ENCODE data around the gene RSPRY1.

The RSPRY1 gene

GRCh38 chr16:57229079-57229478 lies 43.0 kb downstream of the RSPRY1 start:
- peaks cover 98 to 100% (median 100%) of the 10 kb centered on the region in 11 experiments for H3K36me3 ChIP-seq
- H3K4me3 ChIP-seq, result no peak overlapping the region
- no peak overlapping the region for H3K9ac ChIP-seq
- no peaks in the 10 kb centered on the region; a peak in 1 of 22 replicates for H4K20me1 ChIP-seq
- H3K27ac ChIP-seq, result no peak overlapping the region
- H3K27me3 ChIP-seq, result no peaks in the 10 kb centered on the region
- no peak for TF ChIP-seq Cebpa-rat (IDR thresholded peaks at IDR 0.05)
- no peaks in the 10 kb centered on the region for H3K9me3 ChIP-seq (replicated peaks in 1 of 11)
- no peak overlapping the region for H3K4me2 ChIP-seq
- no peaks in the 10 kb centered on the region for H3K4me1 ChIP-seq

- Histone ChIP-seq H3K9ac (no peak overlapping the region), H3K36me3 (peaks cover 89 to 100% (median 100%) of the 10 kb centered on the region in 11 experiments), H3K27ac (no peak overlapping the region), H3K4me1 (peaks cover 0 to 16% (median 6%) of the 10 kb centered on the region in 10 experiments; a peak in 10 of 20 replicates), H3K27me3 (no peaks in the 10 kb centered on the region), H3K4me2 (no peak overlapping the region), H3K9me3 (replicated peaks in 1 of 11) (no peaks in the 10 kb centered on the region), H4K20me1 (peaks cover 0 to 8% (median 0%) of the 10 kb centered on the region in 11 experiments; a peak in 1 of 22 replicates), H3K4me3 (no peak overlapping the region)
- no peak for TF ChIP-seq Cebpa-rat (IDR thresholded peaks at IDR 0.05)
Measured at GRCh38 chr16:57231821-57232350, 45.8 kb downstream of the RSPRY1 start.

DNA sequence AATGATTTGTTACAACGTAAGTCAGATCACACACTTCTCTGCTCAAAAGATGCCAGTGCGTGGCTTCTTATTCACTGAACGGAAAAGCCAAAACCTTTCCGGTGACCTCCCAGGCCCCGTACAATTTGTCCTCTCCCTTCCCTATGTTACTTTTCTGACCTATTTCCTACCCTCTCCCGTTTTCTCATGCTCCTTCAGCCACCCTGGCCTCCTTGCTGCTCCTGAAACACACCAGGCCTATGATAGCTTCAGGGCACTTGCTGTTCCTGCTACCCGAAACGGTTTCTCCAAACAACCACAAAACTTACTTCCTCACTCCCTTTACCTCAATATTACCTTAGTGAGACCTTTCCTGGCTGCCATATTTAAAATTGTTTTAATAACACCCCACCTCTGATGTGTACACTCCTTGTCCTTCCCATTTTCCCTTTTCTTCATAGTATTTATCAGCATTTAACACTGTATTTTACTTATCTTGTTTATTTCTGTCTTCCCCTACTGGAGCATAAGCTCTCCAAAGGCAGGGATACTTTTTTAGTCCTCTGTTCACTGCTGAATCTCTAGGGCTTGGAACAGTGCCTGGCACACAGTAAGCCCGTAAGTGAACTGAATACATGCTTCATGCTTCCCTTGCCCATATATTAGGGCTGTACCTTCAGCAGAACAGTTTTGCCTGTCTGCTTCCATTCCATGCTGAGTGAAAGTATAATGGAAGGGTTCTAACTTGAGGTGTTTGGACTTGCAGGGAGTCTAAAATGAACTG lies 48.0 kb downstream of the RSPRY1 start:
- peaks cover 0 to 8% (median 0%) of the 10 kb centered on the region in 11 experiments; a peak in 1 of 22 replicates for H4K20me1 ChIP-seq
- no peak overlapping the region for H3K9ac ChIP-seq
- no peak overlapping the region for H3K27ac ChIP-seq
- no peaks in the 10 kb centered on the region for H3K27me3 ChIP-seq
- no peak overlapping the region for H3K4me2 ChIP-seq
- no peak for TF ChIP-seq Cebpa-rat (IDR thresholded peaks at IDR 0.05)
- H3K9me3 ChIP-seq (replicated peaks in 1 of 11), result no peaks in the 10 kb centered on the region
- H3K36me3 ChIP-seq, result peaks cover 85 to 100% (median 100%) of the 10 kb centered on the region in 11 experiments
- no peak overlapping the region for H3K4me3 ChIP-seq
- H3K4me1 ChIP-seq, result peaks cover 0 to 16% (median 6%) of the 10 kb centered on the region in 10 experiments; a peak in 10 of 20 replicates

DNA sequence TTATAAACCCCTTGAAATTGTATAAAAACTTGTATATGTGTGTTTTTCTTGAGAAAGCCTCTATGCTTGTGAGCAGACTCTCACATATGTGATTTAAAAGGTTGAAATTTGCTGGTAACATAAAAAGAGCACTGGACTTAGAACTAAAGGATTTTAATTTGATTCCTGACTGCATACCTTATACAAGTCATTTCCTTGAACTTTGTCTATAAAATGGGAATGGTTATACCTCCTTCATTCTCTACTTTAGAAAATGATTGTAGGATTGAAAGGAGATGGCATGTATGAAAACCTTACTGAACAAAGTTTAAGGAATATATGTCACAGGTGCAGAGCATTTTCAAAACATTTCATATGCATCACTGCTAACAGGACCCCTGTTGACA lies 48.6 kb downstream of the RSPRY1 start:
- peaks cover 85 to 100% (median 98%) of the 10 kb centered on the region in 11 experiments for H3K36me3 ChIP-seq
- no peak overlapping the region for H3K4me3 ChIP-seq
- no peak overlapping the region for H3K27ac ChIP-seq
- no peaks in the 10 kb centered on the region for H3K9me3 ChIP-seq (replicated peaks in 1 of 11)
- peaks cover 0 to 8% (median 0%) of the 10 kb centered on the region in 11 experiments; a peak in 1 of 22 replicates for H4K20me1 ChIP-seq
- H3K9ac ChIP-seq, result no peak overlapping the region
- H3K4me1 ChIP-seq, result peaks cover 0 to 16% (median 6%) of the 10 kb centered on the region in 10 experiments; a peak in 10 of 20 replicates
- no peaks in the 10 kb centered on the region for H3K27me3 ChIP-seq
- TF ChIP-seq Cebpa-rat (IDR thresholded peaks at IDR 0.05), result no peak
- H3K4me2 ChIP-seq, result peak overlapping the region in 1 of 11 experiments; percentile 9; a peak in 1 of 22 replicates

- Histone ChIP-seq H3K36me3 (peaks cover 81 to 100% (median 98%) of the 10 kb centered on the region in 11 experiments), H3K4me3 (no peak overlapping the region), H3K27ac (no peak overlapping the region), H3K27me3 (no peaks in the 10 kb centered on the region), H3K9ac (no peak overlapping the region), H4K20me1 (peaks cover 0 to 8% (median 0%) of the 10 kb centered on the region in 11 experiments; a peak in 1 of 22 replicates), H3K4me2 (peak overlapping the region in 2 of 11 experiments; percentile 8 to 11; a peak in 3 of 22 replicates), H3K4me1 (peaks cover 0 to 17% (median 7%) of the 10 kb centered on the region in 10 experiments; a peak in 11 of 20 replicates), H3K9me3 (replicated peaks in 1 of 11) (no peaks in the 10 kb centered on the region)
- no peak for TF ChIP-seq Cebpa-rat (IDR thresholded peaks at IDR 0.05)
Measured at GRCh38 chr16:57235128-57236021, 49.2 kb downstream of the RSPRY1 start.

DNA sequence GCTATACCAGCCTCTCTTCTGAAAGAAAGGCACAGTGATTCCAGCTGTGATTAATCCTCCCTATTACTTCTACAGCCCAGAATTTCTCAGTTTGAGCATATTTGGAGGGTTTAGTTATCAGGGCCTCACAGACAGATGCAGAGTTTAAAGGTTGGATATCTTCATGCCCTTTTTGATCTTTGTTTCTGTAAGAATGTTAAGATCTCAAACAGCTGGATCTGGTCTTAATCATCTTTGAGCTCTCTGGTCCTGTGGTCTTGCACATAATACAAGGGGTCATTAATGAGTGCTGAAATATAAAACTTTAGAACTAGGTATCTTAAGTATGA lies 49.9 kb downstream of the RSPRY1 start:
- H3K36me3 ChIP-seq, result peaks cover 75 to 97% (median 94%) of the 10 kb centered on the region in 11 experiments
- peak overlapping the region in 2 of 11 experiments; percentile 8 to 11; a peak in 2 of 22 replicates for H3K4me2 ChIP-seq
- H3K27ac ChIP-seq, result no peak overlapping the region
- peaks cover 0 to 23% (median 10%) of the 10 kb centered on the region in 10 experiments; a peak in 16 of 20 replicates for H3K4me1 ChIP-seq
- H3K9ac ChIP-seq, result no peak overlapping the region
- H3K4me3 ChIP-seq, result no peak overlapping the region
- no peaks in the 10 kb centered on the region for H3K9me3 ChIP-seq (replicated peaks in 1 of 11)
- H3K27me3 ChIP-seq, result no peaks in the 10 kb centered on the region
- no peak for TF ChIP-seq Cebpa-rat (IDR thresholded peaks at IDR 0.05)
- H4K20me1 ChIP-seq, result peaks cover 0 to 8% (median 0%) of the 10 kb centered on the region in 11 experiments; a peak in 1 of 22 replicates

- Histone ChIP-seq H3K36me3 (peaks cover 48 to 80% (median 68%) of the 10 kb centered on the region in 11 experiments), H3K4me3 (no peak overlapping the region), H3K27ac (no peak overlapping the region), H3K4me1 (peaks cover 0 to 32% (median 12%) of the 10 kb centered on the region in 10 experiments; a peak in 16 of 20 replicates), H3K9me3 (replicated peaks in 1 of 11) (no peaks in the 10 kb centered on the region), H3K9ac (no peak overlapping the region), H3K4me2 (no peak overlapping the region), H4K20me1 (peaks cover 0 to 8% (median 0%) of the 10 kb centered on the region in 11 experiments; a peak in 1 of 22 replicates), H3K27me3 (no peaks in the 10 kb centered on the region)
- TF ChIP-seq Cebpa-rat (IDR thresholded peaks at IDR 0.05), result no peak
Measured at GRCh38 chr16:57238682-57239081, 52.6 kb downstream of the RSPRY1 start.

GRCh38 chr16:57239107-57239506 lies 53.0 kb downstream of the RSPRY1 start:
- Histone ChIP-seq H3K4me2 (no peak overlapping the region), H3K9me3 (replicated peaks in 1 of 11) (no peaks in the 10 kb centered on the region), H3K4me1 (peaks cover 2 to 34% (median 16%) of the 10 kb centered on the region in 10 experiments; a peak in 19 of 20 replicates), H3K4me3 (no peak overlapping the region), H3K9ac (no peak overlapping the region), H3K27me3 (no peaks in the 10 kb centered on the region), H4K20me1 (peaks cover 0 to 8% (median 0%) of the 10 kb centered on the region in 11 experiments; a peak in 1 of 22 replicates), H3K27ac (no peak overlapping the region), H3K36me3 (peaks cover 43 to 76% (median 64%) of the 10 kb centered on the region in 11 experiments)
- TF ChIP-seq Cebpa-rat (IDR thresholded peaks at IDR 0.05), result no peak

All from BLaER1 treated with 17β-estradiol and CSF1 and Interleukin-3, amounts not matched to agents 10 nM and 100 nM (cell line).